Mesenchymal stem cell (in vitro differentiated cells and primary cell): Measurements from ENCODE around the gene CRYGN.

ENCODE experiments used
- DNase-seq: peaks from one replicate; pipeline ENCODE4 v3.0.0-alpha.2; 2013
- H2AFZ ChIP-seq: one replicate; pipeline ENCODE4 v1.6.1; 2013; ENCODE audit warnings: low read depth, mild to moderate bottlenecking, control low read depth, inconsistent platforms, low read length, moderate library complexity
- H2AK5ac ChIP-seq: 2 replicates; pipeline ENCODE4 v1.6.1; 2013; ENCODE audit warnings: low read length, moderate library complexity, mild to moderate bottlenecking, inconsistent platforms; ENCODE audit not compliant: severe bottlenecking
- H2BK120ac ChIP-seq: one replicate; pipeline ENCODE4 v1.6.1; 2013; ENCODE audit warnings: low read depth, mild to moderate bottlenecking, inconsistent platforms, low read length, moderate library complexity
- H2BK12ac ChIP-seq, 2 experiments: one replicate each; pipeline ENCODE4 v1.6.1; 2013; ENCODE audit warnings: inconsistent platforms in 2 of 2, low read length in 2 of 2, mild to moderate bottlenecking in 2 of 2, moderate library complexity in 2 of 2, control low read depth in 1 of 2
- H2BK15ac ChIP-seq: one replicate; pipeline ENCODE4 v1.6.1; 2013; ENCODE audit warnings: mild to moderate bottlenecking, low read depth, inconsistent platforms; ENCODE audit not compliant: poor library complexity, severe bottlenecking
- H2BK5ac ChIP-seq: 2 replicates; pipeline ENCODE4 v1.6.1; 2013; ENCODE audit warnings: low read depth, mild to moderate bottlenecking, low read length, control low read depth, inconsistent platforms; ENCODE audit not compliant: poor library complexity, severe bottlenecking
- H3K14ac ChIP-seq, 2 experiments: one replicate each; pipeline ENCODE4 v1.6.1; 2013; ENCODE audit warnings: inconsistent platforms in 2 of 2, low read length in 2 of 2, control low read depth in 1 of 2, mild to moderate bottlenecking in 1 of 2, moderate library complexity in 1 of 2
- H3K18ac ChIP-seq, 2 experiments: one replicate each; pipeline ENCODE4 v1.6.1; 2013; ENCODE audit warnings: inconsistent platforms in 2 of 2, low read length in 2 of 2, control low read depth in 1 of 2, low read depth in 1 of 2, mild to moderate bottlenecking in 1 of 2
- H3K23ac ChIP-seq, 2 experiments: one replicate each; pipeline ENCODE4 v1.6.1; 2013; ENCODE audit warnings: inconsistent platforms in 2 of 2, low read length in 2 of 2, mild to moderate bottlenecking in 2 of 2, moderate library complexity in 2 of 2, control low read depth in 1 of 2
- H3K27ac ChIP-seq: 2 replicates; pipeline ENCODE4 v1.5.1; 2013; ENCODE audit warnings: mild to moderate bottlenecking, moderate library complexity, low read length, control low read depth, inconsistent platforms; ENCODE audit not compliant: poor library complexity, severe bottlenecking
- H3K27me3 ChIP-seq, 2 experiments: 2 replicates each; pipeline versions ENCODE4 v1.6.1 to v1.7.0; 2013; ENCODE audit warnings: low read length in 2 of 2, mild to moderate bottlenecking in 2 of 2, moderate library complexity in 2 of 2, control low read depth in 1 of 2, inconsistent platforms in 1 of 2; ENCODE audit not compliant: control insufficient read depth in 1 of 2, insufficient read depth in 1 of 2
- H3K36me3 ChIP-seq, 2 experiments: 2 replicates each; pipeline versions ENCODE4 v1.6.1 to v1.7.0; 2013; ENCODE audit warnings: low read length in 2 of 2, control low read depth in 1 of 2, inconsistent platforms in 1 of 2, low read depth in 1 of 2, mild to moderate bottlenecking in 1 of 2; ENCODE audit not compliant: insufficient read depth in 2 of 2, control insufficient read depth in 1 of 2
- H3K4ac ChIP-seq, 2 experiments: one replicate each; pipeline ENCODE4 v1.6.1; 2013; ENCODE audit warnings: inconsistent platforms in 2 of 2, low read length in 2 of 2, mild to moderate bottlenecking in 2 of 2, moderate library complexity in 2 of 2, control low read depth in 1 of 2, low read depth in 1 of 2
- H3K4me1 ChIP-seq: 2 replicates; pipeline ENCODE4 v1.6.1; 2013; ENCODE audit warnings: low read depth, low read length, control low read depth; ENCODE audit not compliant: control insufficient read depth, insufficient read depth
- H3K4me2 ChIP-seq: 2 replicates; pipeline ENCODE4 v1.6.1; 2013; ENCODE audit warnings: low read length, mild to moderate bottlenecking, inconsistent platforms; ENCODE audit not compliant: poor library complexity, severe bottlenecking
- H3K4me3 ChIP-seq, 2 experiments: 2 replicates each; pipeline versions ENCODE4 v1.5.1 to v1.7.0; 2013; ENCODE audit warnings: low read length in 2 of 2, mild to moderate bottlenecking in 2 of 2, control low read depth in 1 of 2, low read depth in 1 of 2; ENCODE audit not compliant: insufficient read depth in 1 of 2
- H3K79me1 ChIP-seq: replicated peaks from 2 replicates; pipeline ENCODE4 v1.6.1; 2013; ENCODE audit warnings: mild to moderate bottlenecking, control low read depth, low read length, inconsistent platforms; ENCODE audit not compliant: poor library complexity, severe bottlenecking
- H3K9ac ChIP-seq: 2 replicates; pipeline ENCODE4 v1.7.0; 2013; ENCODE audit warnings: mild to moderate bottlenecking, low read length, moderate library complexity
- H3K9me3 ChIP-seq: 2 replicates; pipeline ENCODE4 v1.7.0; 2013; ENCODE audit warnings: mild to moderate bottlenecking, low read length; ENCODE audit not compliant: control insufficient read depth
- H4K8ac ChIP-seq: one replicate; pipeline ENCODE4 v1.6.1; 2013; ENCODE audit warnings: inconsistent platforms, mild to moderate bottlenecking, low read length, moderate library complexity
- H4K91ac ChIP-seq: one replicate; pipeline ENCODE4 v1.6.1; 2013; ENCODE audit warnings: mild to moderate bottlenecking, low read length, inconsistent platforms
- WGBS: methylation state at CpG from one replicate; pipeline ENCODE4 v1.1.7; 2013; ENCODE audit warnings: mixed read lengths; 5-methylcytosine and 5-hydroxymethylcytosine counted together

Gene CRYGN

GRCh38 chr7:151486074-151486473 is 46.1 kb upstream of the CRYGN start:
- Histone ChIP-seq H3K23ac (no peak overlapping the region), H2AFZ (no peak overlapping the region), H3K18ac (no peak overlapping the region), H3K14ac (no peak overlapping the region), H3K36me3 (peaks cover 20 to 93% of the 10 kb centered on the region in 2 experiments), H3K27me3 (no peaks in the 10 kb centered on the region), H3K4me1 (peaks cover 2% of the 10 kb centered on the region), H2BK15ac (no peak overlapping the region), H4K91ac (no peak overlapping the region), H3K4me2 (no peak overlapping the region), H2AK5ac (no peak overlapping the region), H2BK5ac (no peak overlapping the region), H3K27ac (no peak overlapping the region), H3K9ac (no peak overlapping the region), H3K79me1 (peaks cover 30% of the 10 kb centered on the region), H4K8ac (no peak overlapping the region), H3K4me3 (no peak overlapping the region), H3K9me3 (no peaks in the 10 kb centered on the region), H2BK120ac (no peak overlapping the region), H3K4ac (no peak overlapping the region), H2BK12ac (no peak overlapping the region)
- DNase-seq = no peak
- WGBS = 98% methylated on average over 3 of the region's 3 CpGs

GRCh38 chr7:151484971-151485707 is 45.2 kb upstream of the CRYGN start:
- Histone ChIP-seq H2AK5ac (no peak overlapping the region), H3K9me3 (no peaks in the 10 kb centered on the region), H2BK12ac (no peak overlapping the region), H3K4me1 (peaks cover 2% of the 10 kb centered on the region), H2BK120ac (no peak overlapping the region), H3K27ac (no peak overlapping the region), H3K4ac (no peak overlapping the region), H3K27me3 (no peaks in the 10 kb centered on the region), H4K91ac (no peak overlapping the region), H3K4me3 (no peak overlapping the region), H3K36me3 (peaks cover 20 to 89% of the 10 kb centered on the region in 2 experiments), H3K23ac (no peak overlapping the region), H3K79me1 (peaks cover 30% of the 10 kb centered on the region), H4K8ac (no peak overlapping the region), H2AFZ (no peak overlapping the region), H2BK15ac (no peak overlapping the region), H3K4me2 (no peak overlapping the region), H3K14ac (no peak overlapping the region), H3K18ac (no peak overlapping the region), H3K9ac (no peak overlapping the region), H2BK5ac (peak overlapping the region; percentile 62)
- DNase-seq = peak; percentile 71
- WGBS = 67% methylated on average over 2 of the region's 7 CpGs

GRCh38 chr7:151483711-151483983 is 43.7 kb upstream of the CRYGN start:
- no peak for DNase-seq
- no peak overlapping the region for H3K9ac ChIP-seq
- H2AK5ac ChIP-seq = no peak overlapping the region
- H3K4me1 ChIP-seq = no peaks in the 10 kb centered on the region
- no peak overlapping the region for H2AFZ ChIP-seq
- WGBS = 91% methylated on average over 1 of the region's 1 CpG
- no peak overlapping the region for H4K8ac ChIP-seq
- no peak overlapping the region for H2BK5ac ChIP-seq
- H2BK120ac ChIP-seq = no peak overlapping the region
- H3K4me2 ChIP-seq = no peak overlapping the region
- no peak overlapping the region for H2BK12ac ChIP-seq
- H2BK15ac ChIP-seq = no peak overlapping the region
- no peak overlapping the region for H3K18ac ChIP-seq
- no peak overlapping the region for H3K14ac ChIP-seq
- no peak overlapping the region for H3K4ac ChIP-seq
- H3K23ac ChIP-seq = no peak overlapping the region
- no peaks in the 10 kb centered on the region for H3K9me3 ChIP-seq
- no peak overlapping the region for H3K27ac ChIP-seq
- H3K36me3 ChIP-seq = peaks cover 17 to 84% of the 10 kb centered on the region in 2 experiments
- H3K27me3 ChIP-seq = no peaks in the 10 kb centered on the region
- no peak overlapping the region for H4K91ac ChIP-seq
- no peak overlapping the region for H3K4me3 ChIP-seq
- H3K79me1 ChIP-seq = peaks cover 28% of the 10 kb centered on the region

- H3K4me3 ChIP-seq = no peak overlapping the region
- no peak overlapping the region for H2AFZ ChIP-seq
- H3K9me3 ChIP-seq = no peaks in the 10 kb centered on the region
- H3K4me2 ChIP-seq = no peak overlapping the region
- no peak overlapping the region for H3K27ac ChIP-seq
- no peak overlapping the region for H3K9ac ChIP-seq
- H3K14ac ChIP-seq = no peak overlapping the region
- no peaks in the 10 kb centered on the region for H3K4me1 ChIP-seq
- no peak overlapping the region for H4K8ac ChIP-seq
- no peak overlapping the region for H3K23ac ChIP-seq
- H3K27me3 ChIP-seq = no peaks in the 10 kb centered on the region
- no peak overlapping the region for H2BK15ac ChIP-seq
- no peak overlapping the region for H2BK12ac ChIP-seq
- 94% methylated on average over 8 of the region's 8 CpGs for WGBS
- H3K36me3 ChIP-seq = peaks cover 17 to 78% of the 10 kb centered on the region in 2 experiments
- H3K18ac ChIP-seq = no peak overlapping the region
- no peak for DNase-seq
- H4K91ac ChIP-seq = no peak overlapping the region
- no peak overlapping the region for H2BK5ac ChIP-seq
- no peak overlapping the region for H2AK5ac ChIP-seq
- peaks cover 29% of the 10 kb centered on the region for H3K79me1 ChIP-seq
- no peak overlapping the region for H3K4ac ChIP-seq
- no peak overlapping the region for H2BK120ac ChIP-seq
Measured at GRCh38 chr7:151482883-151483710, 43.2 kb upstream of the CRYGN start.
